OCI-M2 (cell line): Measurements from ENCODE around the gene IL11RA.

Source experiments
- DNase-seq: peaks from one replicate; lab custom pipeline; 2025; ENCODE audit not compliant: unreplicated experiment; lab: John Stamatoyannopoulos, UW

IL11RA gene

GRCh38 chr9:34651876-34652601 is at the start of gene IL11RA:
IL11RA (plus strand) TSS chr9:34652185; CDS start chr9:34655218, 3,033 bp downstream.
- DNase-seq = no peak

DNA sequence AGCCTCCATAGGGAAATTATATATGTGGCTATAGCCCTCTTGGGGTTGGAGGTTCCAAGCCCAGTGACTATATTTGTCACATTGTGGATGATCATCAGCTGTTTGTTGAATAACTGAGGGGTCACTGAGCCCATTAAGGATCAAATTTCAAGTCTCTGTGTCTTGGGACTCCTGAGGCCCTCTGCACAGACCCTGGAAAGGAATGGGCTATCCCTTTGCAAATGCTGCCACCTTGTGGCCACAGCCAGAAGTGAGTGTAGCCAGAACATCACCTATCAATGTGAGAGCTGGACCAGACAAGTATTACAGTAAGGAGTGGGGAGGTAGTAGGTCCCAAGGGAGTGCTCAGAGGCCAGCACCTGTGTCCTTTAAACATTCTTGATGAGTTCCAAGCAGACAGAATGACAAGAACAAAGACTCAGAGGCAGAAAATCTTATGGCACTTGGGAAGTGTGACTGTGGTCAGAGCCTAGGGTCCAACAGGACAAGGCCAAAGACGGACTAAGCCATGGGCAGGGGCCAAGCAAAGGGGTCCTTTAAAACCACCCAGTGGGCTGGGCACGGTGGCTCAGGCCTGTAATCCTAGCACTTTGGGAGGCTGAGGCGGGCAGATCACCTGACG is 48.3 kb upstream of the IL11RA start:
- DNase-seq = peak; percentile 65

DNA sequence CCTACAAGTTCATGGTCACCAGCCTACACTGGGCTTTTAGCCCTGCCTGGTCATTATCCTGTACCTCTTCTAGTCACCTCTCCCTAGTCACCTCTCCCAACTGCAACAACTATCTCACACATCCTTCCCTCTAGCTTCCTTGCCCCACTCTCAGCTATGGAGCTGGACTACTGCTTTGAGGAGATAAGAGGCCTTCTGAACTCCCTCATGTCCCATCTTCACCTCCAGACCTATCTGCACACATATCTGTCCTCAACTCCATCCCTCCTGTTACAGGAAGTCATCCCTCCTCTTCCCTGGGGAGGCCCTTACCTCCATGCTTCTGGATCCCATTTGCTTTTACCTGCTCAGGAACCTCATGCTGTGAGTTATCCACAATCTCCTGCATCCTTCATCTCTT is 45.8 kb upstream of the IL11RA start:
- DNase-seq = no peak

DNA sequence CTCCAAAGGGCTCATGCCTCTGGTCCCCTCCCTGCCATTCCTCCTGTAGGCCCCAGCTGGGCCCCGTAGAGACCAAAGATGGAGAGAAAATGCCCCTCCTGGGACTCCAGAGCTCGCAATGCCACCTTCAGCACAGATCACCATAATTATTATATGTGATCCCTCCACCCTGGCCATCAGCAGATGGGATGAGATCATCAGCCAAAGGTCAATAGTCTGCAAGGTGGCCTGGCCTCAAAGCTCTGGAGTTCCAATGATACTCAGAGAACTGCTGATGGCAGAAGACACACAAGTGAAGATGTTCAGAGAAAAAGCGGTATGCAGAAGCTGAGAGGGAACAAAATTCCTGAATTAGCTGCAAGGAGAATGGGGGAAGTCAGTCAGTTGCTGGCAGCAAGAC is 45.1 kb upstream of the IL11RA start:
- DNase-seq = no peak

GRCh38 chr9:34607331-34607730 is 44.7 kb upstream of the IL11RA start:
- DNase-seq = no peak

DNA sequence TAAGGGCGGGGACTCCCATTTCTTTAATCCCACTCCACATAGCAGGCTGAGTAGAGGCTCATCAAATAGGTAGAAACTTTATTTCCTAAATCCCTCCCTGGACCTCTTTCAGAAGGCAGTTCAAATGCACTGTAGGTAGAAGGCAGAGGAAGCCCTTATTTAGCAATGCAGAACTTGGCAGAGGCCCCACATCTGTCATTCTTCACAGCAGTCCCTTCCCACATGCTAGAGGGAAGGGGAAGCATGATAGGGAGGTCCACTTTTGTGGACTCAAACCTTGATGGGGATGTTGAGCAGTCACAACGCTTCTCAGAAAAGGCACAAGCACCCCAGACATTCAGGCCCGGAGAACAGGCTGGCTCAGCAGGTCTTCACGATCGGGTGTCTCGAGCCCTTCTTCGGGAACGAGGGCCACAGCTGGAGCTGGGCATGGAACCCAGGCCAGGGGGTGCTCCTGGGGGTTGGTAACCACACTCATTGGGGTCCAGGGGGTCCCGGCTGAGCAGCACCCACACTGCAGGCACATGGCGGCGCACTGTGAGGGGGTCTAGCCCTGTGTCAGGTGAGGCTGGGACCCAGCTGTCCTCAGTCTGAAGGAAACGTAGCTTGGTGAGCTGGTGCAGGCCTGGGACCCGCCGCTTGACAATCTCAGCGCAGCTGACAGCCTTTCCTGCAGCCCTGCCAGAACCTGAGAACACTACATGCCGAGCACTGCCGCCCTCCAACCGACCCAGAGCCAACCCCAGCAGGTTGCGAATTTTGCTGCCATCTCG is 41.4 kb upstream of the IL11RA start:
- no peak for DNase-seq

GRCh38 chr9:34611251-34611810 is 40.7 kb upstream of the IL11RA start:
- DNase-seq = no peak

GRCh38 chr9:34611811-34612787 is 39.9 kb upstream of the IL11RA start, which contains the start of gene RPP25L:
RPP25L (minus strand) TSS chr9:34612097; CDS start chr9:34611296, 801 bp downstream.
- no peak for DNase-seq

GRCh38 chr9:34612788-34613390 is 39.1 kb upstream of the IL11RA start:
- no peak for DNase-seq

DNA sequence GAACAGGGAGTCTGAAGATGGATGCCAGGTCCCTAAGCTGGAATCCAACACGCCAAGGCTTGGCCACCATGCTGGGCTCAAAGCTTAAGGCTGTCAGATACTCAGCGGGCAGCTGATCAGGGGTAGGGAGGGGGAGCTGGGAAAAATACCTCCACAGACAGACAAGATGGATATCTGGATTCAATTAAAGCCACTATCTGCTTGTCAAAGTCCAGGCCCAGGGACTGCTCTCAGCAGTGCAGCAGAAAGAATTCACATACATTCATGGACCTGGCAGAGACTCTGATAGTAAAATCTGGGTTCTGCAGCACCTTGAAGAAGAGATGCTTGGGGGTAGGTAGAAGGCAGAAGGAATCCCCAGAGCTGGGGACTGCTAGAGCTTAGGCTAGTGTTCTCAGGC is 36.9 kb upstream of the IL11RA start:
- DNase-seq = no peak

DNA sequence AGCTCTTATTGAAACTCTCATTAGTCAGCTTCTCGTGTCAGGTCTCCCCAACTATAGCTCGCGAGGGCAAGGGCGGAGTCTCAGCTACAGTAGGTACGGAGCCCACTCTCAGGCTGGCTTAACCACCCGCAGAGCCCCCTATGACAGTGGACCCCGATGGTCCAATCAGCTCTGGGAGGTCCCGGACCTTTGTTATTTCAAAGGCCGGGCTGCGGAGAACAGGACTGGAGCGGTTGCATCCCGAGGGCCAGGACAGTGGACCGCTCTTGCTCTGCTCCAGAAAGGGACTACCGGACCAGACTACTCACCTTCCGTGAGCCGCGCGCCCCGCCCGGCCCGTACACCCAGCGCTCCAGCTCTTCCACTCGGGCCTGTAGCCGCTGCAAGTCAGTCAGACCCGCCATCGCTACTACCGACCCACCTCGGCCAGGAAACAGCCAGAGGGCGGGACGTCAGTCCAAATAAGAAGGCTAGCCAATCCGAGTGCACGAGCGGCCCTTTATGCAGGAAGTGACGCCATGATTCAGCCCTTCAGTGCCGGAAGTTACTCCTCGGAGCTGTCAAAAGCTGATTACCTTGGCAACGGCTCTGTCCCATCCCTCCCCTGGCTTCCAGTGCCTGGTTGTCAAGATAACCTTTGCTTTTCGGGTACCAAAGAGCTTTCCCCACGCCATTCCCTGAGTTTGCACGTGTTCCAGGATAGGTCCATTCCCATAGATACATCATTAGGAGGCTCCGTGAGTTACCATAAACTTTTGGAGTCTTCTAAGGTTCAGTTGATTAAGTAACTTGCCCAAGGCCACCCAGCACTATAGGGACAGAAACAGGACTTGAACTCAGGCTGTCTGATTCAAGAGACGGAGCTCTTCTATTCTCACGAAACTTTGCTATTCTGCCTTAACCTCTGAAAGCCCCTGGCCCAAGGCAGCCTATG is 31.7 kb upstream of the IL11RA start, which contains the start of gene DCTN3:
Gene DCTN3, minus strand, starts transcription at position 435 of the 934 bp plus-strand sequence. Its CDS starts 31 bp downstream, at position 404.
- peak; percentile 86 for DNase-seq

DNA sequence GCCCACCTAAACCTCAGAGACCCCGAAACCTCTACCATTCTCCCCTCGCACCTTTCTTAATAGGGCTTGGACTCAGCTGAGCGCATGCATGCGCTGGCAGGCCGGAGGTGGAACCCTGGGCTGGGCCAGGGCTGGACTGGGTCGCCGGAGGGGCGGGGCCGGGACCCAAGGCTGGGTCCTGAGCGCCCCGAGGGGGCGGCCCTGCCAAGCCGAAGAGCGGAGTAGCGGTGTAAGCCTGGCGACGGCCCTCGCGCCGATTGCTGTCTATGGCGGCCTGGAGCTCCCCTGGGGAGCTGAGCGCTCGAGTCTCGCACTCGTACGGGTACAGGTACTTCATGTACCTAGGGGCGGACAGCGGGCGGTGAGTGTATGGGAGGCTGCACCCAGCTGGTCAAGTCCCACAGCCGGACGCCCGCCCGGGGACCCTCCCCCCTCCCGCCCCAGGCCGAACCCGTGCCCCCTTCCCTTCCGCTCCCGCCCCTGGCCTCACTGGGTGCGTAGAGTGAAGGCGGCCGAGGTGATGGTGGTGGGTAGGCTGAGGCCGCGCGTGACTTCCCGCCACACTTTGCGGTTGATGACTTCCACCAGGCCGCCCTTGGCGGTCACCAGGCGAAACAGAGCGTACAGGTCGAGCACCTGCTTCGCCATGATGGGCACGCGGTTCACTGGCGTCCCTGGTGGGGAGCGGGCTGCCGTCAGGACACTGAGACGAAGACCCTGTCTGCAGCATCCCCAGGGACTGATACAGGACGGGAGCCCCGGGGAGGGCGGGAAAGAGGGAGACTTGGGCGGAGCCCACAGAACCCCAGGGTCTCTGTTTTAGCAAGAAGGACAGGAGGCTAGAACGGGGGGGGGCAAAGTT is 28.4 kb upstream of the IL11RA start:
- no peak for DNase-seq

DNA sequence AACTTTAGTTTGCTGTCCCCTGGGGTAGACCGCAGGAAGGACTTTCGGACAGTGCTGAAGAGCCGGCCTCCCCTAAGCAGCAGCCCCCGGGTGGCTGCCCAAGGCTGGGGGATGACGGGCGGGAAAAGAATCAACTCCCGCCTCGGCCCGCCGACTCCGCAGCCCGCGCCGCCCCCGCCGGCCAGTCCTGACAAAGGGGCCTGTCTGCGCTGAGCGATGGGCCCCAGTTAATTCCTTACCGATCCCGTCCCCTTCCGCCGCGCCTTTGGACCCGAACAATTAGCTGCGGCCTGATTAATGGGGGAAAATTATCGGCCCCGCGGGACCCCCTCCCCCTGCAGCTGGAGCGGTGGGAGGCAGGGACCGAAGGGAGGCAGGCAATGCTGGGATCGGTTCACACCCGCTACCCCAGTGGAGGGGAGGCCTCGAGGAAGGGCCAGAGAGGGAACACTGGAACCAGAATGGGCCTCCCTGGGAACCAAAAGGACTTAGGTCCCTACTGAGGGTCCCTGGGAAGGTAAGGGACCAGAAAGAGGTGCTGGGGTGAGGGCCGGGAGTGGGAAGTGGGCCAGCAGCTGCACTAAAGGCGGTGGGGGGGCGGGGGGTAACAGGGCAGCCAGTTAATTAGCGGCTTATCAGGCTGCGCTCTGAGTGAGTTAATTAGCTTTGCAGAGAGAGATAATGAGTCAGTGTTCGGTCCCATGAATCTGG is 27.4 kb upstream of the IL11RA start:
- DNase-seq = no peak

DNA sequence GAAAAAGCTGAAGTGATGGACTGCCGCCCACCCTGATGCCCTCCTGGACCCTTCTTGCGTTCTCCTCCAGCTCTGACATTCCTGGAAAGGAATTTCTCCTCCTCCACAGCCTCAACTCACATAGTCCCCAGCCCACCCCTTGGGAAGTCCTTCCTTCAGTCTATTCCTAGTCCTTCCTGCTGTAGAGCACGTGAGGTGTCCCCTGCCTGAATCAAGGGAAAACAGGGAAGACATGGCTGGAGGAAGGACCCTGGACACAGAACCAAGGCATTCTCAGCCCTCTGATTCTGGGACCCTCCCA is 26.8 kb upstream of the IL11RA start:
- no peak for DNase-seq

DNA sequence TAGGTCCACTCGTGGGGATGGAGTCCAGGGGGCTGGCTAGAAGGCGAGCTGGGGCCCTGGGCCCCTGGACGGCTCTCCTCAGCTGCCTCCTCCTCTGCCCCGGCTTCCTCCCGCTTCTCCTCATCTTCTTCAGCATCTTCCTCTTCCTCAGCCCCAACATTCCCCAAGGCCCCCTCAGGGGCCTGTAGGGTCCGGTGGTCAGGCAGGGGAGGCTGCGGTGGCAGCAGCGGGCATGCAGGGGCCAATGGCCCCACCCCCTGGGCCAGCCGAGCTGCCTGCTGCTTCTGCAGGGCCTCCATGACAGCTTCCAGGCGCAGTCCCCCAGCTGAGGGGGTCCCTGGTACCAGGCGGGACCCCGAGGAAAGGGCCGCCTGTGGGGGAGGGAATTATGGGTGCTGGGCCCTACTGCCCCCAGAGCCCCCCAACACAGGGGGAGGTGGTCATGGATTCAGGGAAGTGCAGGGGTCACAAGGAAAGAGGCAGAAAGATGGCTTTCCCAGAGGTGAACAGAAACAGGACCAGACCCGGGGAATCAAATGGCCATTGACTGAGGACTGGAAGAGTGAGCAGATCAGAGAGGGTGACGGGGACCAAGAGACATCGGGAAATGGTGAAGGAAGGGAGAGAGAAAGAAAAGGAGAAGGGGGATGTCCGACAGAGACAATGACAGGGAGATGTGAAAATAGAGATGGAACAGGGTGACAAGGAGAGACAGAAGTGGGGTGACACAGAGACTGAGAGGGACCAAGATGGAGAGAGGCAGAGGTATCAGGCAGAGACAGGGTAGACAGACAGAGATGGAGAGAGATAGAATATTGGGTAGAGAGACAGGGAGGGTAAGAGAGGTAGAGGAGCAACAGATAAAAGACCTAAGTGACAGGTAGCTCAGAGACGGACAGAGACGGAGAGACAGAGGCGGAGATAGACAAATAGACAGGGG is 24.0 kb upstream of the IL11RA start:
- DNase-seq = no peak
